Measurements from ENCODE around the gene CLCF1.

Gene CLCF1

GRCh38 chr11:67372993-67373647 lies at the start of gene CLCF1:
Gene CLCF1, minus strand, starts transcription at chr11:67373598. Its CDS starts 59 bp downstream, at chr11:67373539.
- peak; percentile 64 for DNase-seq

- no peak for DNase-seq
These were observed 49.5 kb upstream of the CLCF1 start for GRCh38 chr11:67422891-67423290.

GRCh38 chr11:67421430-67422031 lies 48.1 kb upstream of the CLCF1 start:
- no peak for DNase-seq

- peak; percentile 95 for DNase-seq
These were observed 47.4 kb upstream of the CLCF1 start for GRCh38 chr11:67420646-67421429.

- no peak for DNase-seq
These were observed 46.8 kb upstream of the CLCF1 start for GRCh38 chr11:67420147-67420645.

GRCh38 chr11:67419325-67420049 lies 46.1 kb upstream of the CLCF1 start:
- no peak for DNase-seq

GRCh38 chr11:67418476-67419281 lies 45.3 kb upstream of the CLCF1 start:
- no peak for DNase-seq

- no peak for DNase-seq
These were observed 44.0 kb upstream of the CLCF1 start for GRCh38 chr11:67417425-67417824.

- no peak for DNase-seq
These were observed 43.3 kb upstream of the CLCF1 start for GRCh38 chr11:67416416-67417335.

- no peak for DNase-seq
These were observed 42.3 kb upstream of the CLCF1 start, which contains the start of gene CARNS1 for GRCh38 chr11:67415501-67416304. Gene CARNS1, plus strand, starts transcription at chr11:67415678. Its CDS starts 522 bp downstream, at chr11:67416200.

GRCh38 chr11:67413266-67413849 lies 40.0 kb upstream of the CLCF1 start:
- no peak for DNase-seq

- no peak for DNase-seq
These were observed 39.2 kb upstream of the CLCF1 start for GRCh38 chr11:67412495-67413179.

- no peak for DNase-seq
These were observed 38.4 kb upstream of the CLCF1 start for GRCh38 chr11:67411785-67412152.

- no peak for DNase-seq
These were observed 37.8 kb upstream of the CLCF1 start for GRCh38 chr11:67410984-67411784.

GRCh38 chr11:67410369-67410831 lies 37.0 kb upstream of the CLCF1 start:
- no peak for DNase-seq

- DNase-seq: no peak
These were observed 36.5 kb upstream of the CLCF1 start for GRCh38 chr11:67409781-67410368.

- DNase-seq: no peak
These were observed 35.9 kb upstream of the CLCF1 start for GRCh38 chr11:67409261-67409666.
